ENCODE results near the gene ADSS1.

ADSS1 gene

GRCh38 chr14:104791425-104791824 is 67.4 kb downstream of the ADSS1 start:
- Histone ChIP-seq H3K27ac (ENCODE audit: low read length) (no peak overlapping the region), H3K9me3 (ENCODE audit: control insufficient read depth, insufficient read depth, low read length) (no peaks in the 10 kb centered on the region), H3K4me3 (ENCODE audit: low read length) (no peak overlapping the region), H3K36me3 (ENCODE audit: control insufficient read depth, insufficient read depth, low read length) (peaks cover 19% of the 10 kb centered on the region; the same call in 1 of the 2 replicates), H3K27me3 (ENCODE audit: control insufficient read depth, insufficient read depth, low read length) (0 out of 2 replicates have a peak, but pooled peaks cover 2% of the 10 kb centered on the region), H3K4me1 (ENCODE audit: control insufficient read depth, insufficient read depth, low read length) (peaks cover 10% of the 10 kb centered on the region)
- no CpG with 5 or more reads among the region's 9 CpGs for WGBS (ENCODE audit: insufficient coverage, insufficient read length)
- no peak for DNase-seq (ENCODE audit: low read depth, low spot score)

- H3K4me3 ChIP-seq (ENCODE audit: low read length): no peak overlapping the region
- WGBS (ENCODE audit: insufficient coverage, insufficient read length): no CpG with 5 or more reads among the region's 25 CpGs
- H3K9me3 ChIP-seq (ENCODE audit: control insufficient read depth, insufficient read depth, low read length): no peaks in the 10 kb centered on the region
- no peak for DNase-seq (ENCODE audit: low read depth, low spot score)
- H3K27me3 ChIP-seq (ENCODE audit: control insufficient read depth, insufficient read depth, low read length): 0 out of 2 replicates have a peak, but pooled peaks cover 2% of the 10 kb centered on the region
- H3K36me3 ChIP-seq (ENCODE audit: control insufficient read depth, insufficient read depth, low read length): peaks cover 16% of the 10 kb centered on the region; the same call in 1 of the 2 replicates
- peaks cover 14% of the 10 kb centered on the region for H3K4me1 ChIP-seq (ENCODE audit: control insufficient read depth, insufficient read depth, low read length)
- H3K27ac ChIP-seq (ENCODE audit: low read length): no peak overlapping the region
These were observed 68.3 kb downstream of the ADSS1 start for GRCh38 chr14:104792101-104792884.

- no peaks in the 10 kb centered on the region for H3K9me3 ChIP-seq (ENCODE audit: control insufficient read depth, insufficient read depth, low read length)
- no peak for DNase-seq (ENCODE audit: low read depth, low spot score)
- no CpG with 5 or more reads among the region's 16 CpGs for WGBS (ENCODE audit: insufficient coverage, insufficient read length)
- peaks cover 4% of the 10 kb centered on the region; the same call in 1 of the 2 replicates for H3K27me3 ChIP-seq (ENCODE audit: control insufficient read depth, insufficient read depth, low read length)
- peaks cover 16% of the 10 kb centered on the region; the same call in 1 of the 2 replicates for H3K36me3 ChIP-seq (ENCODE audit: control insufficient read depth, insufficient read depth, low read length)
- H3K4me3 ChIP-seq (ENCODE audit: low read length): no peak overlapping the region
- H3K27ac ChIP-seq (ENCODE audit: low read length): no peak overlapping the region
- peaks cover 16% of the 10 kb centered on the region for H3K4me1 ChIP-seq (ENCODE audit: control insufficient read depth, insufficient read depth, low read length)
These were observed 69.1 kb downstream of the ADSS1 start for GRCh38 chr14:104792945-104793702.

- WGBS (ENCODE audit: insufficient coverage, insufficient read length): no CpG with 5 or more reads among the region's 2 CpGs
- Histone ChIP-seq H3K27ac (ENCODE audit: low read length) (no peak overlapping the region), H3K27me3 (ENCODE audit: control insufficient read depth, insufficient read depth, low read length) (peaks cover 7% of the 10 kb centered on the region; the same call in 1 of the 2 replicates), H3K4me1 (ENCODE audit: control insufficient read depth, insufficient read depth, low read length) (peaks cover 16% of the 10 kb centered on the region), H3K36me3 (ENCODE audit: control insufficient read depth, insufficient read depth, low read length) (peaks cover 11% of the 10 kb centered on the region; the same call in 1 of the 2 replicates), H3K4me3 (ENCODE audit: low read length) (no peak overlapping the region), H3K9me3 (ENCODE audit: control insufficient read depth, insufficient read depth, low read length) (no peaks in the 10 kb centered on the region)
- no peak for DNase-seq (ENCODE audit: low read depth, low spot score)
These were observed 69.6 kb downstream of the ADSS1 start for GRCh38 chr14:104793703-104793959.

- no peak for DNase-seq (ENCODE audit: low read depth, low spot score)
- H3K9me3 ChIP-seq (ENCODE audit: control insufficient read depth, insufficient read depth, low read length): no peaks in the 10 kb centered on the region
- peak overlapping the region; percentile 10; the same call in 1 of the 2 replicates for H3K4me3 ChIP-seq (ENCODE audit: low read length)
- H3K36me3 ChIP-seq (ENCODE audit: control insufficient read depth, insufficient read depth, low read length): peaks cover 11% of the 10 kb centered on the region; the same call in 1 of the 2 replicates
- peaks cover 16% of the 10 kb centered on the region for H3K4me1 ChIP-seq (ENCODE audit: control insufficient read depth, insufficient read depth, low read length)
- peaks cover 7% of the 10 kb centered on the region; the same call in 1 of the 2 replicates for H3K27me3 ChIP-seq (ENCODE audit: control insufficient read depth, insufficient read depth, low read length)
- H3K27ac ChIP-seq (ENCODE audit: low read length): no peak overlapping the region
- WGBS (ENCODE audit: insufficient coverage, insufficient read length): no CpG with 5 or more reads among the region's 15 CpGs
These were observed 70.1 kb downstream of the ADSS1 start for GRCh38 chr14:104794099-104794498.

- peaks cover 7% of the 10 kb centered on the region; the same call in 1 of the 2 replicates for H3K27me3 ChIP-seq (ENCODE audit: control insufficient read depth, insufficient read depth, low read length)
- WGBS (ENCODE audit: insufficient coverage, insufficient read length): no CpG with 5 or more reads among the region's 16 CpGs
- H3K9me3 ChIP-seq (ENCODE audit: control insufficient read depth, insufficient read depth, low read length): no peaks in the 10 kb centered on the region
- peaks cover 11% of the 10 kb centered on the region; the same call in 1 of the 2 replicates for H3K36me3 ChIP-seq (ENCODE audit: control insufficient read depth, insufficient read depth, low read length)
- no peak for DNase-seq (ENCODE audit: low read depth, low spot score)
- peaks cover 16% of the 10 kb centered on the region for H3K4me1 ChIP-seq (ENCODE audit: control insufficient read depth, insufficient read depth, low read length)
- no peak overlapping the region for H3K27ac ChIP-seq (ENCODE audit: low read length)
- H3K4me3 ChIP-seq (ENCODE audit: low read length): peak overlapping the region; percentile 60; the same call in 1 of the 2 replicates
These were observed 70.6 kb downstream of the ADSS1 start for GRCh38 chr14:104794631-104794992.

GRCh38 chr14:104794993-104795780 is 71.2 kb downstream of the ADSS1 start, which contains the start of gene AKT1:
AKT1 (minus strand) TSS chr14:104795748; CDS start chr14:104792643, 3,105 bp downstream.
- H3K4me3 ChIP-seq (ENCODE audit: low read length): peak within 1 kb of the TSS; percentile 60; the same call in 1 of the 2 replicates
- H3K36me3 ChIP-seq (ENCODE audit: control insufficient read depth, insufficient read depth, low read length): peaks cover 7% of the 10 kb centered on the region; the same call in 1 of the 2 replicates
- H3K4me1 ChIP-seq (ENCODE audit: control insufficient read depth, insufficient read depth, low read length): peaks cover 16% of the 10 kb centered on the region
- DNase-seq (ENCODE audit: low read depth, low spot score): no peak
- peaks cover 7% of the 10 kb centered on the region; the same call in 1 of the 2 replicates for H3K27me3 ChIP-seq (ENCODE audit: control insufficient read depth, insufficient read depth, low read length)
- H3K9me3 ChIP-seq (ENCODE audit: control insufficient read depth, insufficient read depth, low read length): no peaks in the 10 kb centered on the region
- no peak within 1 kb of the TSS for H3K27ac ChIP-seq (ENCODE audit: low read length)
- no CpG with 5 or more reads among the region's 124 CpGs for WGBS (ENCODE audit: insufficient coverage, insufficient read length)

- Histone ChIP-seq H3K4me1 (ENCODE audit: control insufficient read depth, insufficient read depth, low read length) (peaks cover 16% of the 10 kb centered on the region), H3K9me3 (ENCODE audit: control insufficient read depth, insufficient read depth, low read length) (no peaks in the 10 kb centered on the region), H3K27ac (ENCODE audit: low read length) (no peak overlapping the region), H3K27me3 (ENCODE audit: control insufficient read depth, insufficient read depth, low read length) (peaks cover 7% of the 10 kb centered on the region; the same call in 1 of the 2 replicates), H3K36me3 (ENCODE audit: control insufficient read depth, insufficient read depth, low read length) (peaks cover 2% of the 10 kb centered on the region; the same call in 1 of the 2 replicates), H3K4me3 (ENCODE audit: low read length) (peak overlapping the region; percentile 60; the same call in 1 of the 2 replicates)
- WGBS (ENCODE audit: insufficient coverage, insufficient read length): no CpG with 5 or more reads among the region's 55 CpGs
- DNase-seq (ENCODE audit: low read depth, low spot score): no peak
These were observed 72.0 kb downstream of the ADSS1 start for GRCh38 chr14:104795781-104796686.

GRCh38 chr14:104796687-104797081 is 72.7 kb downstream of the ADSS1 start:
- H3K9me3 ChIP-seq (ENCODE audit: control insufficient read depth, insufficient read depth, low read length): no peaks in the 10 kb centered on the region
- no peak overlapping the region for H3K27ac ChIP-seq (ENCODE audit: low read length)
- no CpG with 5 or more reads among the region's 6 CpGs for WGBS (ENCODE audit: insufficient coverage, insufficient read length)
- H3K4me3 ChIP-seq (ENCODE audit: low read length): no peak overlapping the region
- no peaks in the 10 kb centered on the region; the same call in 1 of the 2 replicates for H3K36me3 ChIP-seq (ENCODE audit: control insufficient read depth, insufficient read depth, low read length)
- H3K4me1 ChIP-seq (ENCODE audit: control insufficient read depth, insufficient read depth, low read length): peaks cover 18% of the 10 kb centered on the region
- DNase-seq (ENCODE audit: low read depth, low spot score): no peak
- H3K27me3 ChIP-seq (ENCODE audit: control insufficient read depth, insufficient read depth, low read length): peaks cover 13% of the 10 kb centered on the region

Data from iPS DF 6.9 (cell line).